AG08395 (cell line): ENCODE measurements around the gene TCEAL7.
"Not testable (repeated sequence)": the region's sequence is repeated elsewhere in the genome, so short reads cannot be mapped to it uniquely, and the experiment has no call there.

ENCODE experiments used
- DNase-seq: peaks from one replicate; pipeline ENCODE4 v3.0.0; 2012; ENCODE audit warnings: mixed read lengths, low spot score

The TCEAL7 gene, protein sequence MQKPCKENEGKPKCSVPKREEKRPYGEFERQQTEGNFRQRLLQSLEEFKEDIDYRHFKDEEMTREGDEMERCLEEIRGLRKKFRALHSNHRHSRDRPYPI

DNA sequence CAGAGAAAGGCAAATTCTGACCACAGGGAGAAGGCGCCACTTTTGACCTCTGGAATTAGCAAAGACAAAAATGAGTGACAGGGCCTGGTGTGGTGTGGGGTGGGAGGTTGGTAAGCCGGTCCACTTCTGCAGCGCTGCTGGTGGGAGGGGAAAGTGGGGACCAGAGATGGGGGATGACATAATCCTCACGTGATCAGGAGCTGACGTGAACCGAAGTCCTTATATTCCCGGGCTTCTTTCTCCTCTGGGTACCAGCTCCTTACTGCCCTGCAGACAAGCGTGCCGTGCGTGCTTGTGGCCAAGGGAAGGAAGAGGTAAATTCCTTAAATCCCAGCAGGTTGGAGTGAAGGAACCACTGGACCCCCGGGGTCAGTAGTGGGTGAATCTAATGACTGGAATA, at the start of gene TCEAL7:
TSS of gene TCEAL7 (plus strand) at position 249 of the 400 bp plus-strand sequence. CDS start 1,165 bp downstream, outside the sequence.
- peak; percentile 17 for DNase-seq

DNA sequence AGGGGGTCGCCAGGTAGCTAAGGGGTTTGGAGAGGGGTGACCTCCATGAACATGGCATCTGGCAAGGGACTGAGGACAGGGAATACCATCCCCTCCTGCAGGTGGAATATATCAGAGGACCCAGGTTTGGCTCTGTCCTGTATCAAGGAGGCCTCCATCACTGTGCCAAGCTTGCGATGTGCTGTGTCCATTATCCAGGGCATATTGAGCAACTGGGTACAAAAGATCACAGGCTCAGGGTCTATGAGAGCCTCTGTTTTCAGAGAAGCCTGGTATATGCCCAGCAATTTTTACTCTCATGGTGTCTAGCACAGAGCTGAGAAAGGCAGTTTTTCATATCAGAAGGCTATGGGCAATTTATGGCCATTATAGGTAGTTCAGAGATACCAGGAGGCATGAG, 36.9 kb upstream of the TCEAL7 start:
- DNase-seq = no peak

- DNase-seq = no peak
Measured at GRCh38 chrX:103304705-103305104, 25.3 kb upstream of the TCEAL7 start.

DNA sequence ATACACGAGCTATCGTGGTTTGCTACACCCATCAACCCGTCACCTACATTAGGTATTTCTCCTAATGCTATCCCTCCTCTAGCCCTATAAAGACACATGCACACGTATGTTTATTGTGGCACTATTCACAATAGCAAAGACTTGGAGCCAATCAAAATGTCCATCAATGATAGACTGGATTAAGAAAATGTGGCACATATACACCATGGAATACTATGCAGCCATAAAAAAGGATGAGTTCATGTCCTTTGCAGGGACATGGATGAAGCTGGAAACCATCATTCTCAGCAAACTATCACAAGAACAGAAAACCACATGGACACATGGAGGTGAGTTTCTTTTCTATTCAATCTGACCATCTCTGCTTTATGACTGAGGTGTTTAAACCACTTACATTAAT, 24.4 kb upstream of the TCEAL7 start:
- not testable (repeated sequence) for DNase-seq

DNA sequence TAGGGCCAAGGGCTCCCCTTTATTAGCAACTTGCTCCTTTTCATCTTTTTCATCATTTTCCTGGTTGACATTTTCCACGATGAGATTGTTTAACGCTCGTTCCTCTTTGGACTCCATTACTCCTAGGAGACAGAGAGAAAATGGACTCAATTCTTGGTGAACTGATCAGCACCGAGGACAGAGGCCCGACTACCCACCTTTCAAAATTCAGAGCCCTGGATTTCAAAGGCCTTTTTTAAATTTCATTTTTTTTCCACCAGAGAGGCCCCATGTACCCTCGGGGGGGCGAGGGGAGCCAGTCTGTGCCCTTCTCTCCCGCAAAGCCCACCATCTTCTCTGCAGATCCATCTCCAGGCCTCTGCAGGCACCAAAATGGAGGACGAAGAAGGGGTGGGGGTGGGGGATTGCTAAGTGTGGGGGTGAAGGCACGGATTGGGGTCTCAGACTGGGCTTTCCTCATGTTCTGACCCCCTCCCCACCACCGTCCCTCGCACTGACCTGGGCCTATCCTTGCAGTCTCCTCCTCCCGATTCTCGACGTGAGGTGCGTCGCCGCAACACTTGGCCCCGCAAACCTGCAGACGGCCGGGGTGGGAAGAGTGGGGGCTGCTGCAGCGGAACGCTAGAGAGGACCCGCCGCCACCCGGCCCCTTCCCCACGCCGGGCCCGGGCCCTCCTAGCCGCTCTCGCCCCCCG, 20.0 kb upstream of the TCEAL7 start:
- DNase-seq = no peak

DNA sequence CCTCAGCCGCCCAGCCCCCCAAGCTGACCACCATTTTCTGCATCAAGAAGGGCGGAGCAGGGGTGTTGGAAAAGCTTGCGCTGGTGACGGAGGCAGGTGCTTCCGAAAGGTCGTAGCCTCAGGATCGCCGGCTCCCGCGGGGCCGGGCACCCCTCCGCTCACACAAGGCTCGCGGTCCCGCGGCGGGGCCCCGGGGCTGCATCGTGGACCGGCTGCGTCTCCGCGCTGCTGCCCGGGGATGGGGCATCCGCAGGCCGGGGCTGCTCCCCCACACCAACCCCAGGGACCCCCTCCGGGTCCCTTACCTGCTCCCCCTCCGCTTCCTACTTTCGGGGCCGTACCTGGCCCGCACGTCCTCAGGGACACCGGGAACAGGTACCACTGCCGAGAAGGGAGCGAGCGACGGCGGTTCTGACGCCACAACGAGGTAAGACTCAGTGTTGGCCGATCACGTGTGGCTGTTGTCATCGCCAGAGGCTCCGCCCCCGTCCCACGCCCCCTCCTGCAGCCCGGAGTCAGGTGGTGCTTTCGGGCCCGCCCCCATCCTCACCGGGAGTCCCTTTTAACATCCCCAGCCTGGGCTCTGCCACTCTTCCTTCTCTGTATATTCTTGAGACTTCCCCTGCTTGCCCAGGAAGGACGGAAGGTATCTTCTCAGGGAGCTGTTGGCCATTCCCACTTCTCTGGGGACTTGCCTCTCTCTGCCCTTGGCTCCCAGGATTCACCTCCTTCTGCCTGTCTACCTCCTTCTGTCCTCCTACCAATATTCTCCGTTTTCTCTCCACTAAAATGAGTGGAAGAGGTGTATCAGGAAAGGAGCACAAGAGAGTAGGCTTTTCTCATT, 19.3 kb upstream of the TCEAL7 start, which contains the start of gene BEX2:
TSS of gene BEX2 (minus strand) at position 436 of the 844 bp plus-strand sequence. CDS start 1,014 bp downstream, outside the sequence.
- no peak for DNase-seq

- no peak for DNase-seq
Measured at GRCh38 chrX:103311399-103311780, 18.6 kb upstream of the TCEAL7 start.

GRCh38 chrX:103330681-103331288, 746 bp downstream of the TCEAL7 start:
- no peak for DNase-seq

- DNase-seq = no peak
Measured at GRCh38 chrX:103338663-103339062, 8.6 kb downstream of the TCEAL7 start.

DNA sequence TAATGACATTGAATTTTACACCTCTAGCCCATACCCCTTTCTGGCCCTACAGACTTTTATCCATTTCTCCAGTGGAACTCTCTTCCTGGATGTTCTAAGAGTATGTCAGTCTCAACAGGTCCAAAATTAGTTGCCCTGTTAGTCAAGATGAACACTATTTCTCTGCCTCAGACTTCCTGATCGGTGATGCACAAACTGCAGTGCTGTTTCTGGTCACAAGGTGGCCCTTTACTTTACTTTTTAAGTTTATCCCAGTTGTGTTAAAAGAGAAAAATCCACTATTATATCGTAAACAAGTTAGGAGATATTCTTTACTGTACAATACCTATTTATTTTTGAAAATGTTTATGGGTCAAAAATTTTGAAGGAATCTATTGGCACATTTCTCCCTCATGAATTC, 13.1 kb downstream of the TCEAL7 start:
- peak; percentile 39 for DNase-seq

- no peak for DNase-seq
Measured at GRCh38 chrX:103344606-103345005, 14.6 kb downstream of the TCEAL7 start.

DNA sequence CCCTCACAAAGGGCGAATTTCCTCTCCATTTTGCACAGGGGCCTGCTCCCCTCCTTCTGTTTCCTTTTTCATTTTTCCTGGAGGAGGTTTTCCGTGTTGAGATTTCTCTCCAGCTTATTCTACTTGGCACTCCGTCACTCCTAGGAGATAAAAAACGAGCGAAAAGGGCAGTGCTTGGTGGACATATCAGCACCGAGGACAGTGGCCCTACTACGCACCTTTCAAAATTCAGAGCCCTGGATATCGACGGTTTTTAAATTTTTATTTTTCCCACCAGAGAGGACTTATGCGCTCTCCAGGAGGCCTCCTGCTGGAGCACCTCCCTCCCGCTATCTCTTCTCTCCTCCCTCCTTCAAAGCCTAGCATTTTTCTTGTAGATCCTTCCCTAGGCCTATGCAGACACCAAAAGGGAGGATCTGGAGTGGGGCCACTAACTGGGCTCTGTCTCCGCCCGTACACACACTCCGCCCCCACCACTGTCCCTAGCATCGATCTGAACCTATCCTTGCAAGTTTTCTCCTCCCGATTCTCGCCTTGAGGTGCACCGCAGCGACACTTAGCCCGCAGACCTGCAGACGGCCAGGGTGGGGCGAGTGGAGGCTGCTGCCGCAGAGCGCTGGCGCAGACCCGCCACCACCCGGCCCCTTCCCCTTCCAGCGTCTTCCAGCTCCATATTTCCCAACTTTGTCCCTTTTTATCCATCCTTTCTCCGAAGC, 17.8 kb downstream of the TCEAL7 start:
- no peak for DNase-seq

- peak; percentile 57 for DNase-seq
Measured at GRCh38 chrX:103356130-103356798, 26.2 kb downstream of the TCEAL7 start, which contains the start of gene TCEAL9. TCEAL9 (plus strand) TSS chrX:103356506; CDS start chrX:103357685, 1,179 bp downstream.

DNA sequence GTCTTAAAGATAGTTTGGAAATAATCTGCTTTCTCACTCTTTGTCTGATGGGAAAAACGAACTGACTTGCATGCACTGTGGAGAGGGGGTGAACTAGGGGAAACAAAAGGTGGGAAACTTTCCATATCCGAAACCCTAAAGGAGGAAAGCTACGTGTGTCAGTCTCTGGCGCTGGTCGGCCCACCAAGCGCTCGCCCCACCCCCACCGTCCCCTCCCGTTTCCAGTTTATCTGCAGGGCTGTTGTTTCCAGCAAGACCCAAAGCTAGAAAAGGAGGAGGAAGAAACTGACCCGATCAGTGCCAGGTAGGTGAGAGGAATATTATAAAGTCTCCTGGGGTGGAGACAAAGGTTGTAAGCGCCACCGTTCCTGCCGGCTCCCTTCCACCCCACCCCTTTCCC, 26.8 kb downstream of the TCEAL7 start:
- no peak for DNase-seq

- DNase-seq = no peak
Measured at GRCh38 chrX:103357871-103358270, 27.8 kb downstream of the TCEAL7 start.

GRCh38 chrX:103359605-103360004, 29.6 kb downstream of the TCEAL7 start:
- DNase-seq = not testable (repeated sequence)

DNA sequence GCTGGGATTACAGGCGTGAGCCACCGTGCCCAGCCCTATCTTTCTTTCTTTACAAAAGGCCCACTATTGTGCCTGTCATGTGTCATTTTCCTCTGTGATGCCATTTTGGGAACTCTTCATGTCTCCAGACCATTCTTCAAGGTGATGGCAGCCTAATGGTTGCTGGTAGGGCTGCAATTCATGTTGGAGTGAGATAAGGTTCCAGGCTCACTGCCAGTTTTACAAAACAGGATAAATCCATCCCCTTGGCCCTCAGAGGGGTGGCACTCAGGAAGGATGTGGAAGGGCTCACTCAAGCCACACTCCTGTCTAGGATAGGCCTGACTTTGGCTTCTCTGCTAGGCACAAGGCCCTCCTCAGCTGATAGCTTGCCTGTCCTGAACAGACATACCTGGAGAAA, 30.1 kb downstream of the TCEAL7 start:
- no peak for DNase-seq

- no peak for DNase-seq
Measured at GRCh38 chrX:103360916-103361315, 30.9 kb downstream of the TCEAL7 start.

DNA sequence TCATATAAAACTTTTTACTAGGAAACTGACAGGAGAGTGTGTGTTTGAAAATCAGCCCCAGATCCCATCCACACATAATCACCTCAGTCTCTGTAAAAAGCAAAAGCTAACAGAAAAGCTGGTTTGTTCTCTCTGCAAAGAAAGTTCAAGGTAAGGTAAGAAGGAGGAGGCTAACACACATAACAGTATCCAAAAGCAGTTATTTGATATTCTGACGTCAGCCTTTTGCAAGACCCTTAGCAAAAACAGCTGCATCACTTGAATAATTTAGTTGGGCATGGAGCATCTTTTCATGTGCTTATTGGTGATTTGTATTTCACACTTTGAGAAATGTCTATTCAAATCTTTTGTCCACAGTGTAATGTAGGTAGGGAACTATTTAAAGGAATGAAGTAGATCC, 31.8 kb downstream of the TCEAL7 start:
- DNase-seq = no peak

DNA sequence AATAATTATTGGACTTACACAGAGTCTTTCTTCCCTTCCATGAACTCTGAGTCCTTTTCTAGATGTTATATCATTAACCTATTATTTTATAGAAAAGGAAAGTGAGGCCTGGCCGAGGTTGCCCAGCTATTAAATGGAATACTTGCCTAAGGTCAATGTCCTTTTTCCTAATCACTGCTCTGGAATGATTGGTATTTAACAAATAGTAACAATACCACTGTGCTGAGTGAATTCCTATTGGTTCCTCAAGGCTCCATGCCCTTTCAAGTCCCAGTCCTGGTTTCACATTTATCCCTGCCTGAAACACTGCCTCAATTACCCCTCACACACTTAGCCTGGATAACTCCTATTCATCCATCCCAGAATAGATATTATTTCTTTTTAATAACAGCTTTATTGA, 32.4 kb downstream of the TCEAL7 start:
- DNase-seq = peak; percentile 52

DNA sequence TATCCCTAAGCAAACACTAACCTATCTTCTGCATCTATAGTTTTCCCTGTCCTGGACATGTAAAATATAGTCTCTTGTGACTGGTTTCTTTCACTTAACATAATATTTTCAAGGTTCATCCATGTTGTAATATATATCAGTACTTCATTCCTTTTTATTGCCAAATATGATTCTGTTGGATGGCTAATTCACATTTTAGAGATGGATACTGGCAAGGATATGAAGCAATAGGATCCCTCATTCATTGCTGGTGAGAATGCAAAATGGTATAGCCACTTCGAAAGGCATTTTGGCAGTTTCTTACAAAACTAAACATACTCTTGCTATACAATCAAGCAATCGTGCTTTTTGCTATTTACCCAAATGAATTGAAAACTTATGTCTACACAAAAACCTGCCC, 33.0 kb downstream of the TCEAL7 start:
- DNase-seq = no peak
